HEK293 (cell line): ENCODE data around the gene DOCK1.

Experiments
- CTCF ChIA-PET: fragments of 350-600 bp; formaldehyde crosslinking; extraction: SDS; loops from one replicate; lab custom pipeline; 2021; ENCODE audit warnings: antibody characterized with exemption; lab: Yijun Ruan, JAX
- POLR2A ChIA-PET: fragments of 300-600 bp; formaldehyde crosslinking; extraction: SDS; loops from one replicate; lab custom pipeline; 2020; ENCODE audit warnings: antibody characterized with exemption, inconsistent platforms; lab: Yijun Ruan, JAX
- H3K27ac ChIP-seq: fragments of 200-500 bp; sonication (Bioruptor generic); 2 replicates; pipeline ENCODE4 v1.5.1; 2014; ENCODE audit warnings: low read depth, low read length, control low read depth, inconsistent platforms; ENCODE audit errors: extremely low read depth
- H3K36me3 ChIP-seq, 2 experiments: fragments of 200-500 bp in 1 of 2; sonication (Bioruptor generic) in 1 of 2; 1 replicate in 1 of 2; 2 replicates in 1 of 2; pipeline ENCODE4 v1.5.1; 2014 to 2017; ENCODE audit warnings: inconsistent platforms in 2 of 2, low read length in 2 of 2; ENCODE audit not compliant: control insufficient read depth in 2 of 2, insufficient read depth in 1 of 2
- H3K4me1 ChIP-seq: fragments of 200-500 bp; sonication (Bioruptor generic); 2 replicates; pipeline ENCODE4 v1.5.1; 2014; ENCODE audit warnings: mild to moderate bottlenecking, low read length, inconsistent platforms; ENCODE audit not compliant: control insufficient read depth, insufficient read depth
- H3K4me3 ChIP-seq: 2 replicates; pipeline ENCODE4 v1.5.1; 2011; ENCODE audit warnings: low read depth, mild to moderate bottlenecking, control low read depth, low read length, moderate library complexity
- H3K9me3 ChIP-seq: fragments of 200-500 bp; sonication (Bioruptor generic); 2 replicates; pipeline ENCODE4 v1.5.1; 2014; ENCODE audit warnings: low read depth, low read length, inconsistent platforms; ENCODE audit not compliant: control insufficient read depth, insufficient read depth
- EGR2 ChIP-seq: fragments of 450-650 bp; formaldehyde crosslinking; IDR thresholded peaks from 2 replicates; pipeline ENCODE4 v1.5.1; 2016; ENCODE audit warnings: low read depth, missing biosample characterization, missing genetic modification characterization
- SP2 ChIP-seq: fragments of 450-650 bp; formaldehyde crosslinking; IDR thresholded peaks from 2 replicates; pipeline ENCODE4 v1.5.1; 2016; ENCODE audit warnings: missing biosample characterization, missing genetic modification characterization
- SP3 ChIP-seq: fragments of 450-650 bp; formaldehyde crosslinking; IDR thresholded peaks from 2 replicates; pipeline ENCODE4 v1.5.1; 2016; ENCODE audit warnings: missing biosample characterization, missing genetic modification characterization
- ZBTB7A ChIP-seq: fragments of 450-650 bp; formaldehyde crosslinking; IDR thresholded peaks from 2 replicates; pipeline ENCODE4 v1.5.1; 2016; ENCODE audit warnings: low read depth, missing biosample characterization, missing genetic modification characterization
- ZBTB8A ChIP-seq: fragments of 450-650 bp; formaldehyde crosslinking; IDR thresholded peaks from 2 replicates; pipeline ENCODE4 v1.5.1; 2016; ENCODE audit warnings: missing biosample characterization, missing genetic modification characterization
- ZFP3 ChIP-seq: fragments of 450-650 bp; formaldehyde crosslinking; IDR thresholded peaks from 2 replicates; pipeline ENCODE4 v1.5.1; 2016; ENCODE audit warnings: low read depth, missing biosample characterization, missing genetic modification characterization
- ZNF114 ChIP-seq: fragments of 450-650 bp; formaldehyde crosslinking; IDR thresholded peaks from 2 replicates; pipeline ENCODE4 v1.5.0; 2017; ENCODE audit warnings: missing biosample characterization, missing genetic modification characterization
- ZNF146 ChIP-seq: fragments of 450-650 bp; formaldehyde crosslinking; IDR thresholded peaks from 2 replicates; pipeline ENCODE4 v1.5.1; 2016; ENCODE audit warnings: missing biosample characterization, missing genetic modification characterization
- ZNF248 ChIP-seq: fragments of 450-650 bp; formaldehyde crosslinking; IDR thresholded peaks from 2 replicates; pipeline ENCODE4 v1.5.1; 2017; ENCODE audit warnings: missing biosample characterization, missing genetic modification characterization
- ZNF354C ChIP-seq: fragments of 450-650 bp; formaldehyde crosslinking; IDR thresholded peaks from 2 replicates; pipeline ENCODE4 v1.5.1; 2016; ENCODE audit warnings: missing biosample characterization, missing genetic modification characterization, low read depth, borderline replicate concordance
- ZNF366 ChIP-seq: fragments of 450-650 bp; formaldehyde crosslinking; conservative IDR thresholded peaks from 2 replicates; pipeline ENCODE4 v1.5.1; 2016; ENCODE audit warnings: missing biosample characterization, missing genetic modification characterization
- ZNF521 ChIP-seq: fragments of 450-650 bp; formaldehyde crosslinking; IDR thresholded peaks from 2 replicates; pipeline ENCODE4 v1.5.1; 2017; ENCODE audit warnings: missing biosample characterization, mild to moderate bottlenecking, missing genetic modification characterization
- ZNF561 ChIP-seq: fragments of 450-650 bp; IDR thresholded peaks from 2 replicates; pipeline ENCODE4 v1.5.1; 2018; ENCODE audit warnings: missing biosample characterization, missing genetic modification characterization, borderline replicate concordance
- ZNF621 ChIP-seq: fragments of 450-650 bp; formaldehyde crosslinking; IDR thresholded peaks from 2 replicates; pipeline ENCODE4 v1.5.1; 2017; ENCODE audit warnings: missing biosample characterization, missing genetic modification characterization
- ZNF660 ChIP-seq: fragments of 450-650 bp; IDR thresholded peaks from 2 replicates; pipeline ENCODE4 v1.5.1; 2018; ENCODE audit warnings: missing biosample characterization, mild to moderate bottlenecking, missing genetic modification characterization
- ZNF670 ChIP-seq: fragments of 450-650 bp; formaldehyde crosslinking; IDR thresholded peaks from 2 replicates; pipeline ENCODE4 v1.5.1; 2016; ENCODE audit warnings: missing biosample characterization, missing genetic modification characterization, low read depth
- TF ChIP-seq, protein P1 (sequence below): fragments of 450-650 bp; IDR thresholded peaks from 2 replicates; pipeline ENCODE4 v1.5.1; 2018; ENCODE audit warnings: missing biosample characterization, mild to moderate bottlenecking, missing genetic modification characterization
- TF ChIP-seq, protein P2 (sequence below): fragments of 450-650 bp; formaldehyde crosslinking; IDR thresholded peaks from 2 replicates; pipeline ENCODE4 v1.5.1; 2016; ENCODE audit warnings: missing biosample characterization, missing genetic modification characterization
- TF ChIP-seq, protein P3 (sequence below): fragments of 450-650 bp; formaldehyde crosslinking; IDR thresholded peaks from 2 replicates; pipeline ENCODE4 v1.5.1; 2017; ENCODE audit warnings: missing biosample characterization, missing genetic modification characterization
- TF ChIP-seq, protein P4 (sequence below): fragments of 450-650 bp; formaldehyde crosslinking; IDR thresholded peaks from 2 replicates; pipeline ENCODE4 v1.5.1; 2017; ENCODE audit warnings: missing biosample characterization, missing genetic modification characterization
- TF ChIP-seq, protein P5 (sequence below): fragments of 450-650 bp; formaldehyde crosslinking; IDR thresholded peaks from 2 replicates; pipeline ENCODE4 v1.5.1; 2016; ENCODE audit warnings: missing biosample characterization, missing genetic modification characterization
- TF ChIP-seq, protein P6 (sequence below): fragments of 450-650 bp; formaldehyde crosslinking; IDR thresholded peaks from 2 replicates; pipeline ENCODE4 v1.5.1; 2016; ENCODE audit warnings: missing biosample characterization, missing genetic modification characterization, low read depth

The DOCK1 gene

DNA sequence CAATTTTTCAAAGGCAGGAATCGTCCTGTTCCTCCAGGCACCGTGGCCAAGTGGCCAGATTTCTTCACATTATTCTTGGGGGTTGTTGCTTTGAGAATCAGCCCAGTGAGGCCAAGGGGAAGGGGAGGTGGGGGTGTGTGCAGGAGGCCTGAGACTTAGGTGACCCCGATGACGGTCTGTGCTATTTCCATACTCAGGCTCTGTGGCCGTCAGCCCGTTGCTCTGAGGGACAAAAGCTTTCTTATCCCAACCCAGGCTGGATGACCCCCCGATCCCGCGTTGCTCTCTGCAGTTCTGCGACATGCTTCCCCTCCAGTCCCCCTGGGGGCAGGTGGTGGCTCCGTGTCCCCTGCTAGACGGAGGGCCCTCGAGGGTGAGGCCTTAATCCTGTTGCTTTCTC is 14.2 kb downstream of the DOCK1 start (continued):
- TF ChIP-seq, protein P1, sequence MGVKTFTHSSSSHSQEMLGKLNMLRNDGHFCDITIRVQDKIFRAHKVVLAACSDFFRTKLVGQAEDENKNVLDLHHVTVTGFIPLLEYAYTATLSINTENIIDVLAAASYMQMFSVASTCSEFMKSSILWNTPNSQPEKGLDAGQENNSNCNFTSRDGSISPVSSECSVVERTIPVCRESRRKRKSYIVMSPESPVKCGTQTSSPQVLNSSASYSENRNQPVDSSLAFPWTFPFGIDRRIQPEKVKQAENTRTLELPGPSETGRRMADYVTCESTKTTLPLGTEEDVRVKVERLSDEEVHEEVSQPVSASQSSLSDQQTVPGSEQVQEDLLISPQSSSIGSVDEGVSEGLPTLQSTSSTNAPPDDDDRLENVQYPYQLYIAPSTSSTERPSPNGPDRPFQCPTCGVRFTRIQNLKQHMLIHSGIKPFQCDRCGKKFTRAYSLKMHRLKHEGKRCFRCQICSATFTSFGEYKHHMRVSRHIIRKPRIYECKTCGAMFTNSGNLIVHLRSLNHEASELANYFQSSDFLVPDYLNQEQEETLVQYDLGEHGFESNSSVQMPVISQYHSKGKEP (tag by site-specific recombination), result no peak
- no peak for TF ChIP-seq ZBTB7A (tag by site-specific recombination)
- TF ChIP-seq, all 188 proteins: peak for 0

DNA sequence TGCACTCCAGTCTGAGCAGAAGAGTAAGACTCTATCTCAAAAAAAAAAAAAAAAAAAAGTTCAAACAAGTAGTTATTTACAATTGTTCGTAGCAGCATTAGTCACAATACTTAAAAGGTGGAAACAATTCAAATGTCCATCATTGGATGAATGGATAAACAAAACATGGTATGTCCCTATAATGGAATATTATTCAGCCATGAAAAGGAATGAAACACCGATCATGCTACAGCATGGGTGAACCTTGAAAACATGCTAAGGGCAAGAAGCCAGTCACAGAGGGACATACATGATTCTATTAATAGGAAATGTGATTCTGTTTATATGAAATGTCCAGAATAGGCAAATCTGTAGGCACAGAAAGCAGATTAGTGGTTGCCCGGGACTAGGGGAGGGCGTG is 15.9 kb downstream of the DOCK1 start:
- H3K9me3 ChIP-seq, result no peaks in the 10 kb centered on the region
- peaks cover 5% of the 10 kb centered on the region; the same call in 1 of the 2 replicates for H3K4me1 ChIP-seq
- H3K4me3 ChIP-seq, result no peak overlapping the region
- TF ChIP-seq, protein P2, sequence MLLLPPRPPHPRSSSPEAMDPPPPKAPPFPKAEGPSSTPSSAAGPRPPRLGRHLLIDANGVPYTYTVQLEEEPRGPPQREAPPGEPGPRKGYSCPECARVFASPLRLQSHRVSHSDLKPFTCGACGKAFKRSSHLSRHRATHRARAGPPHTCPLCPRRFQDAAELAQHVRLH (tag by site-specific recombination), result peak; percentile 48; the same call in 1 of the 2 replicates
- TF ChIP-seq, protein P3, sequence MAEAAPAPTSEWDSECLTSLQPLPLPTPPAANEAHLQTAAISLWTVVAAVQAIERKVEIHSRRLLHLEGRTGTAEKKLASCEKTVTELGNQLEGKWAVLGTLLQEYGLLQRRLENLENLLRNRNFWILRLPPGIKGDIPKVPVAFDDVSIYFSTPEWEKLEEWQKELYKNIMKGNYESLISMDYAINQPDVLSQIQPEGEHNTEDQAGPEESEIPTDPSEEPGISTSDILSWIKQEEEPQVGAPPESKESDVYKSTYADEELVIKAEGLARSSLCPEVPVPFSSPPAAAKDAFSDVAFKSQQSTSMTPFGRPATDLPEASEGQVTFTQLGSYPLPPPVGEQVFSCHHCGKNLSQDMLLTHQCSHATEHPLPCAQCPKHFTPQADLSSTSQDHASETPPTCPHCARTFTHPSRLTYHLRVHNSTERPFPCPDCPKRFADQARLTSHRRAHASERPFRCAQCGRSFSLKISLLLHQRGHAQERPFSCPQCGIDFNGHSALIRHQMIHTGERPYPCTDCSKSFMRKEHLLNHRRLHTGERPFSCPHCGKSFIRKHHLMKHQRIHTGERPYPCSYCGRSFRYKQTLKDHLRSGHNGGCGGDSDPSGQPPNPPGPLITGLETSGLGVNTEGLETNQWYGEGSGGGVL (tag by site-specific recombination), result no peak
- no peak for TF ChIP-seq ZNF248 (tag by site-specific recombination)
- TF ChIP-seq ZNF146 (tag by site-specific recombination), result peak; percentile 90
- no peak for TF ChIP-seq SP3
- CTCF ChIA-PET, result no interaction called here
- POLR2A ChIA-PET, result no interaction called here
- no peak overlapping the region for H3K27ac ChIP-seq
- peaks cover 0 to 5% of the 10 kb centered on the region in 2 experiments; a peak in 2 of 3 replicates for H3K36me3 ChIP-seq

DNA sequence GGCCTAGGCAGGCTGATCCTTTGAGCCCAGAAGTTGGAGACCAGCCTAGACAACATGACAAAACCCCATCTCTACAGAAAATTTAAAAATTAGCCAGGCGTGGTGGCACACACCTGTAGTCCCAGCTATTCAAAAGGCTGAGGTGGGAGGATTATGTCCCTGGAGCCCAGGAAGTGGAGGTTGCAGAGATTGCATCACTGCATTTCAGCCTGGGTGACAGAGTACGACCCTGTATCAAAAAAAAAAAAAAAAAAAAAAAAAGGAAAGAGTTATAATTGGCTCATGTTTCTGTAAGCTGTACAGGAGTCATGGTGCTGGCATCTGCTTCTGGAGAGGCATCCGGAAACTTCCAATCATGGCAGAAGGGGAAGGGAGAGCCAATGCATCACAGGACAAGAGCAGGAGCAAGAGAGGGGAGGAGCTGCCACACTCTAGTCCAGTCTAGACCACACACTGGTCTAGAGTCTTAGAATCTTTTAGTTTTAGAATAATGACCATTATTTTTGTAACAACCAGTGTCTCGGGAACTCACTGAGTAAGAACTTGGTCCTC is 16.8 kb downstream of the DOCK1 start:
- H3K36me3 ChIP-seq, result peaks cover 0 to 5% of the 10 kb centered on the region in 2 experiments; a peak in 2 of 3 replicates
- no peaks in the 10 kb centered on the region for H3K9me3 ChIP-seq
- peaks cover 5% of the 10 kb centered on the region; the same call in 1 of the 2 replicates for H3K4me1 ChIP-seq
- CTCF ChIA-PET, result no interaction called here
- no peak overlapping the region for H3K4me3 ChIP-seq
- no peak overlapping the region for H3K27ac ChIP-seq
- POLR2A ChIA-PET, result interaction anchor here (0.7 kb wide), 1 partner anchor 105 kb away, joined by 9 read pairs; no protein-coding TSS in a partner anchor
- TF ChIP-seq ZNF660 (tag by site-specific recombination) (no peak), EGR2 (no peak), ZNF521 (tag by site-specific recombination) (no peak), ZNF366 (tag by site-specific recombination) (no peak), ZBTB8A (tag by site-specific recombination) (no peak), ZNF621 (tag by site-specific recombination) (no peak), ZNF114 (tag by site-specific recombination) (no peak), ZFP3 (tag by site-specific recombination) (no peak), SP2 (tag by site-specific recombination) (no peak), ZNF561 (no peak), ZNF670 (no peak), ZNF354C (no peak)
- TF ChIP-seq, protein P4, sequence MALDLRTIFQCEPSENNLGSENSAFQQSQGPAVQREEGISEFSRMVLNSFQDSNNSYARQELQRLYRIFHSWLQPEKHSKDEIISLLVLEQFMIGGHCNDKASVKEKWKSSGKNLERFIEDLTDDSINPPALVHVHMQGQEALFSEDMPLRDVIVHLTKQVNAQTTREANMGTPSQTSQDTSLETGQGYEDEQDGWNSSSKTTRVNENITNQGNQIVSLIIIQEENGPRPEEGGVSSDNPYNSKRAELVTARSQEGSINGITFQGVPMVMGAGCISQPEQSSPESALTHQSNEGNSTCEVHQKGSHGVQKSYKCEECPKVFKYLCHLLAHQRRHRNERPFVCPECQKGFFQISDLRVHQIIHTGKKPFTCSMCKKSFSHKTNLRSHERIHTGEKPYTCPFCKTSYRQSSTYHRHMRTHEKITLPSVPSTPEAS, result no peak
- TF ChIP-seq, protein P5, sequence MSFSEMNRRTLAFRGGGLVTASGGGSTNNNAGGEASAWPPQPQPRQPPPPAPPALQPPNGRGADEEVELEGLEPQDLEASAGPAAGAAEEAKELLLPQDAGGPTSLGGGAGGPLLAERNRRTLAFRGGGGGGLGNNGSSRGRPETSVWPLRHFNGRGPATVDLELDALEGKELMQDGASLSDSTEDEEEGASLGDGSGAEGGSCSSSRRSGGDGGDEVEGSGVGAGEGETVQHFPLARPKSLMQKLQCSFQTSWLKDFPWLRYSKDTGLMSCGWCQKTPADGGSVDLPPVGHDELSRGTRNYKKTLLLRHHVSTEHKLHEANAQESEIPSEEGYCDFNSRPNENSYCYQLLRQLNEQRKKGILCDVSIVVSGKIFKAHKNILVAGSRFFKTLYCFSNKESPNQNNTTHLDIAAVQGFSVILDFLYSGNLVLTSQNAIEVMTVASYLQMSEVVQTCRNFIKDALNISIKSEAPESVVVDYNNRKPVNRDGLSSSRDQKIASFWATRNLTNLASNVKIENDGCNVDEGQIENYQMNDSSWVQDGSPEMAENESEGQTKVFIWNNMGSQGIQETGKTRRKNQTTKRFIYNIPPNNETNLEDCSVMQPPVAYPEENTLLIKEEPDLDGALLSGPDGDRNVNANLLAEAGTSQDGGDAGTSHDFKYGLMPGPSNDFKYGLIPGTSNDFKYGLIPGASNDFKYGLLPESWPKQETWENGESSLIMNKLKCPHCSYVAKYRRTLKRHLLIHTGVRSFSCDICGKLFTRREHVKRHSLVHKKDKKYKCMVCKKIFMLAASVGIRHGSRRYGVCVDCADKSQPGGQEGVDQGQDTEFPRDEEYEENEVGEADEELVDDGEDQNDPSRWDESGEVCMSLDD, result no peak
- TF ChIP-seq, protein P6, sequence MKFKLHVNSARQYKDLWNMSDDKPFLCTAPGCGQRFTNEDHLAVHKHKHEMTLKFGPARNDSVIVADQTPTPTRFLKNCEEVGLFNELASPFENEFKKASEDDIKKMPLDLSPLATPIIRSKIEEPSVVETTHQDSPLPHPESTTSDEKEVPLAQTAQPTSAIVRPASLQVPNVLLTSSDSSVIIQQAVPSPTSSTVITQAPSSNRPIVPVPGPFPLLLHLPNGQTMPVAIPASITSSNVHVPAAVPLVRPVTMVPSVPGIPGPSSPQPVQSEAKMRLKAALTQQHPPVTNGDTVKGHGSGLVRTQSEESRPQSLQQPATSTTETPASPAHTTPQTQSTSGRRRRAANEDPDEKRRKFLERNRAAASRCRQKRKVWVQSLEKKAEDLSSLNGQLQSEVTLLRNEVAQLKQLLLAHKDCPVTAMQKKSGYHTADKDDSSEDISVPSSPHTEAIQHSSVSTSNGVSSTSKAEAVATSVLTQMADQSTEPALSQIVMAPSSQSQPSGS (tag by site-specific recombination), result no peak
- TF ChIP-seq, protein P1 (tag by site-specific recombination), result no peak
